Fibroblast of lung (primary cell): Measurements from ENCODE around the gene ADCY9.

ENCODE experiments used
- CTCF ChIP-seq, 2 donors: IDR thresholded peaks in 1 of 2; conservative IDR thresholded peaks in 1 of 2; 1 replicate in 1 of 2; 2 replicates in 1 of 2; pipeline ENCODE4 v1.5.1; 2011 to 2012; ENCODE audit warnings: low read length in 2 of 2, control low read depth in 1 of 2, inconsistent platforms in 1 of 2, low read depth in 1 of 2, mild to moderate bottlenecking in 1 of 2
- EZH2 ChIP-seq: IDR thresholded peaks from 2 replicates; pipeline ENCODE4 v1.5.1; 2012; ENCODE audit warnings: low read length, control low read depth, mild to moderate bottlenecking; ENCODE audit errors: missing control alignments

GRCh38 chr16:3950343-3951193 is 165.7 kb downstream of the ADCY9 start:
- no peak for TF ChIP-seq CTCF (conservative IDR thresholded peaks at IDR 0.05 in 1 of 2, IDR thresholded peaks at IDR 0.05 in 1 of 2; ENCODE audit: low read depth in 1 of 2, low read length in 2 of 2)
- no peak for TF ChIP-seq EZH2
